NCI-H1092 (cell line): ENCODE results near the gene TMEM139.
A peak's percentile ranks its signal among the peaks of the same experiment; 100 is the strongest.

Source experiments
- DNase-seq: peaks from one replicate; lab custom pipeline; 2025; lab: John Stamatoyannopoulos, UW

The TMEM139 gene

GRCh38 chr7:143284591-143285469 is at the start of gene TMEM139:
TMEM139 (plus strand) TSS chr7:143284958; CDS start chr7:143285958, 1,000 bp downstream.
- no peak for DNase-seq

DNA sequence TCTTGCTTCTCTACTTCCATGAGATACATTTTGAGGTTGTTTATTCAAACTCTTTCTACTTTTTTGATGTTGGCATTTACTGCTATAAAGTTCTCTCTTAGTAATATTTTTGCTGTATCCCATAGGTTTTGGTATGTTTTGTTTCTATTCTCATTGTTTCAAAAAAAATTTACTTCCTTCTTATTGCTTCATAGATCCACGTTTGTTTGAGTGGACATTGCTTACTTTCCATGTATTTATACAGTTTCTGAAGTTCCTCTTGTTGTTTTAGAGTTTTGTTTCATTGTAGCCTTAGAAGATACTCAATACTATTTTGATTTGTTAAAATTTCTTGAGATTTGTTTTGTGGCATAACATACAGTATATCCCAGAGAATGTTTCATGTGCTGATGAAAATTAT is 49.2 kb upstream of the TMEM139 start:
- DNase-seq, result no peak

GRCh38 chr7:143236408-143236990 is 48.3 kb upstream of the TMEM139 start:
- DNase-seq, result no peak

DNA sequence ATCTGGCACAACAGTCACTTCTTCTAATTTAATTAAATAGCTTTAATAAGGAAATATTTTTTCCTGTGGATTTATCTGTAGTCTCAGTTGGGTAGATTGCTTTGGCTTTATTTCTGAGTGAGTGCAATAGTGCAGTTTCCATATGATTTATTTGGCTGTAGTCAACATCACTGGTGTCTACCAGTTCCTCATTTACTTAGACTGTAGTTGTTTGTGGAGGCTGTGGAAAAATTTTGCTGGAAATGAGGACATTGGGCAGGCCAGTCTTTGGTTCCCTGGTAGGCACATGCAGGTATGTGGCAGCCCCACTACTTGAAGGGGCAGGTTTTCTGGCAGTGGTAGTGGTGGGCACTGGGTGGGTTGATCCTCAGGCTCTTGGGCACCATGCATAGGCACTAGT is 47.4 kb upstream of the TMEM139 start:
- DNase-seq, result no peak

DNA sequence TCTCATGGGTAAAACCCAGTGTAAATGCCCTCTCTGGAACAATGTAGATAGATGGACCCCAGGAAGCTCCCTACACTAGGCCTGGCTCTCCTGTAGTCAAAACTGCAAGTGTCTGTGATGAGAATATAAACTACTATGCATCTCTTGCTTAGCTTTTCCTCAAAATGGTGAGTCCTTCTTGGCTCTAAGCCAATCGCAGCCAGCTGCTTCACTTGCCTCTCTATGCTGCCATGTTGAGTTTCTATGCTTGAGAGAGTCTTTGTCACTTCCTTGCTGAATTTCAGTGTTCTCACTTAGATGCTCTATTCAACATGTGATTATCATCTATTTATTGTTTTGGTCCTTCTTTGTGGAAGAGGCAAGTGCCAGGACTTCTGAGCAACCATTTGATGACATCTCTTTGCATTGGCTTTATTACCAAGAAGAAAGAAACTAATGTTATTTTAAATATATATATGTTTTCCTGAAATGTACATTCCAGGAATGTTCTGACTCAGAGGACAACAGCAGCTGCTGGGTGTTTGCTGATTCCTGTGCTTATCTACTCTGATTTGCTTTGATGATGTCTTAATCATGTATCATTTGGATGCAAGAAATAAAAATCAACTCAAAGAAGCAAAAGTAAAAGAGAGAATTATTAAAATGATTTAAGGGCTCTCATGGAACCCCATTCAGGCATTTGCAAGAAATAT is 46.3 kb upstream of the TMEM139 start:
- no peak for DNase-seq

GRCh38 chr7:143239813-143240212 is 44.9 kb upstream of the TMEM139 start:
- no peak for DNase-seq

- peak; percentile 41 for DNase-seq
Observed at GRCh38 chr7:143240291-143241168, 44.2 kb upstream of the TMEM139 start.

GRCh38 chr7:143242306-143242705 is 42.5 kb upstream of the TMEM139 start:
- DNase-seq, result no peak

DNA sequence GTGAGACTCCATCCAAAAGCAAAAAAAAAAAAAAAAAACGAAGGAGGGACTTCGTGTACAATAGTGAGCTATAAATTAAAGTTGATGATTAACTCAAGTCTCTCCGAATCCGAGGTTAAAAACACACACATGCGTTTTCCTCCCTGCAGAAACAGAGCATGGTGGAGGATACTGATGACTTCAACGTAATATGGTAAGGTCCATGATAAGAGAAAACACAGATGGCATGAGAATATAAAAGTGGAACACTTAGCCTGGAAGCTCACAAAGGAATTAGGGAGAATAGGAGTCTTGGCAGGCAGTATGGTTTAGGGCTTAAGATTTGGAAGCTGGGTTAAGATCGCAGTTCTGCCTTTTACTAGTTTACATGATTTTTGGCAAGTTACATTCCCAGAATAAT is 41.6 kb upstream of the TMEM139 start:
- DNase-seq, result no peak

GRCh38 chr7:143243614-143244013 is 41.1 kb upstream of the TMEM139 start:
- DNase-seq, result no peak

DNA sequence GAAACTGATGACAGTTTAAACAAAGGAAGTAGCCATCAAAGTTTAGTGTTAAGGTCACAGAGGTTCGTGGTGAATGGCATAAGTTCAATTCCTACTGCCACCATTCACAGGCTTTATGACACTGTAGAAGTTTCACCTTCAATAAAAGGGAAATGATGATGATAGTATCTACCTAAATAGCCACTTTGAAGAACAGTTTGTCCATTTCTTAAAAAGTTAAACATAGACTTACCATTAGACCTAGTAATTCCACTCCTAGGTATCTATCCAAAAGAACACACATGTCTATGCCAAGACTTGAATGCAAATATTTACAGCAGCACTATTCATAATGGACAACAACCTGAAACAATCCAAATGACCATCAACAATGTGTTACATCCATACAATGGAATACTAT is 40.4 kb upstream of the TMEM139 start:
- no peak for DNase-seq

DNA sequence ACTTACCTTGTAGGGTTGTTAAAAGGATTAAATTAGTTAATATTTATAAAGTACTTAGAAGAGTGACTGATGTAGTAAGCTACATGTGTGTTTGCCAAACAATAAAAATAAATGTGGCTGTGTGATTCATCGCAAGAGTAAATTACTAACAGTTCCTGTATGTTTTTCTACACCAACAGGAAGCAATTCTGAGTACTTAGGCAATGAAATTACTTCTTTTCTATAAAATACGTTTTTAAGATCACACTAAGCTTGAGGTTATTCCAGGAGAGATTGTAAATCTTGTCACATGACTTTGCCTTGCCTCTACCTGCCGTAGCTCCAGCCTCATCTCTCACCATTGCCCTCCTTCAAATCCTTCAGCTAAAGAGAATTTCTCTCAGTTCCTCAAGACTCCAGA is 39.6 kb upstream of the TMEM139 start:
- DNase-seq, result no peak

GRCh38 chr7:143247372-143247771 is 37.4 kb upstream of the TMEM139 start:
- DNase-seq, result no peak

- no peak for DNase-seq
Observed at GRCh38 chr7:143248761-143249354, 35.9 kb upstream of the TMEM139 start.

DNA sequence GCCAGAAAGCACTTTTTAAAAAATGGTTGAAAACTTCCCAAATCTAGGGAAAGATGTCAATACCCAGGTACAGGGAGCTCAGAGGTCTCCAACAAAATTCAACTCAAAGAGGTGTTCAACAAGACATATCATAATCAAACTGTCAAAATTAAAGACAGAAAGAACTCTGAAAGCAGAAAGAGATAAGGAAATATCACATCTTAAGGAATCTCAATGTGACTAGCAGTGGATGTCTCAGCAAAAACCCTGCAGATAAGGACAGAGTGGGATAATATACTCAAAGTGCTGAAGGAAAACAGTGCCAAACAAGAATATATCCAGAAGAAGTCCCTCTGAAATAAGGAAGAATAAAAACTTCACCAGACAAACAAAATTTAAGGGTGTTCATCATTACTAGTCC is 34.6 kb upstream of the TMEM139 start:
- DNase-seq, result no peak

DNA sequence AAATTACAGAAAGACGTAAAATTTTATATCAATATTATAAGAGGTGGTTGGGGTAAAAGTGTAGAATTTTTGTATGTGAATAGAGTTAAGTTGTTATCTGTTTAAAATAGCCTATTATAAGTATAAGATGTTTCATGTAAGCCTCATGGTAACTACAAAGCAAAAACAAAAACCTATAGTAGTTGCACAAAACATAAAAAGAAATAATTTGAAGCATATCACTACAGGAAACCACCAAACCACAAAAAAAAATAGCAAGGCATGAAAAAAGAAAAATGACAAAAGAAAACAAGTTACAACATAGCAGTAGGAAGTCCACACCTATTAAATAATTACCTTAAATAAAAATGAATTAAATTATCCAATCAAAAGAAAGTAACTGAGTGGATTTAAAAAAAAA is 33.9 kb upstream of the TMEM139 start:
- DNase-seq, result no peak

DNA sequence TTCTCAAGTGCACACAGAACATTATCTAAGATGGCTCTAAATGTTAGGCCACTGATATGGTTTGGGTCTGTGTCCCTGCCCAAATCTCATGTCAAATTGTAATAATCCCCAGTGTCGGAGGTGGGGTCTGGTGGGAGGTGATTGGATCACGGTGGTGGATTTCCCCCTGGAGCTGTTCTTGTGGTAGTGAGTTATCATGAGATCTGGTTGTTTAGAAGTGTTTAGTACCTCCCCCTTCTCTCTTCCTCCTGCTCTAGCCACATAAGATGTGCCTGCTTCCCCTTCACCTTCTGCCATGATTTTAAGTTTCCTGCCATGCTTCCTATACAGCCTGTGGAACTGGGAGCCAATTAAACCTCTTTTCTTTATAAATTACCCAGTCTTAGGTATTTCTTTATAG is 32.8 kb upstream of the TMEM139 start:
- no peak for DNase-seq

GRCh38 chr7:143255564-143255963 is 29.2 kb upstream of the TMEM139 start:
- no peak for DNase-seq

- DNase-seq, result no peak
Observed at GRCh38 chr7:143256325-143256724, 28.4 kb upstream of the TMEM139 start.

GRCh38 chr7:143256932-143257331 is 27.8 kb upstream of the TMEM139 start:
- DNase-seq, result no peak

DNA sequence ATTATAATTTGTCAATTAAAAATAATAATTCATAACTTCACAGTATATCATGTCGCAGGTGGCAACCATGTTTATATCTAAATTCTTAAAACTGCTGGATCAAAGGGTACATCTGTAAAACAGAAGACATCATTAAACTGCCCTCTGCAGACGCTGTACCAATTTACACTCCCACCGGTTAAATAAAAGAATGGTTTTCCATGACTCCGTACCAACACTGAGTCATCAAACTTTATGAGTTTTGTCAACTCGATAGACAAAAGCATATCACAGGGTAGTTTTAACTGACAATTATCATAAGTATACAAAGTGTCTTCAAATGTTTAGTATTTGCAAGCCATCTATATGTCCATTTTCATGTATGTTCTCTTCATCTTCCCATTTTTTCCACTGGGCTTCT is 27.3 kb upstream of the TMEM139 start:
- no peak for DNase-seq

- DNase-seq, result no peak
Observed at GRCh38 chr7:143258831-143259230, 25.9 kb upstream of the TMEM139 start.
